Osteocyte (in vitro differentiated cells): ENCODE measurements around the gene LOX. TPM values are rescaled to one million over a fixed set of nuclear protein-coding genes. Genes with fewer than 3 reads are reported as not detected.

Experiments
- DNase-seq: peaks from one replicate; pipeline ENCODE4 v3.0.0; 2021; ENCODE audit warnings: mixed read lengths; ENCODE audit not compliant: unreplicated experiment; ENCODE audit errors: extremely low spot score
- H3K27ac Mint-ChIP-seq: one replicate; pipeline ENCODE4 v1.8.0; 2021; ENCODE audit warnings: mild to moderate bottlenecking, mixed read lengths; ENCODE audit not compliant: unreplicated experiment
- H3K27me3 Mint-ChIP-seq: one replicate; pipeline ENCODE4 v1.8.0; 2021; ENCODE audit warnings: mixed read lengths; ENCODE audit not compliant: unreplicated experiment
- H3K36me3 Mint-ChIP-seq: one replicate; pipeline ENCODE4 v1.8.0; 2021; ENCODE audit warnings: mixed read lengths; ENCODE audit not compliant: unreplicated experiment
- H3K4me1 Mint-ChIP-seq: one replicate; pipeline ENCODE4 v1.8.0; 2021; ENCODE audit warnings: mixed read lengths; ENCODE audit not compliant: unreplicated experiment
- H3K4me3 Mint-ChIP-seq: one replicate; pipeline ENCODE4 v1.8.0; 2021; ENCODE audit warnings: mild to moderate bottlenecking, moderate library complexity, mixed read lengths; ENCODE audit not compliant: unreplicated experiment
- H3K9me3 Mint-ChIP-seq: one replicate; pipeline ENCODE4 v1.8.0; 2021; ENCODE audit warnings: mixed read lengths; ENCODE audit not compliant: unreplicated experiment
- CTCF ChIP-seq: fragments of 200-600 bp; sonication (generic); IDR thresholded peaks from 2 replicates; pipeline ENCODE4 v1.5.0; 2021; ENCODE audit warnings: antibody characterized with exemption, mild to moderate bottlenecking, moderate library complexity
- total RNA-seq: library from RNA; stranded (reverse); gene quantifications from 2 replicates; pipeline ENCODE4 v1.2.1, GENCODE V29; 2021

Gene LOX
- total RNA-seq, 1 donor from 2014 or later = 72.0 TPM

GRCh38 chr5:122076669-122077365, 1.2 kb downstream of the LOX start:
- peak; percentile 90 for TF ChIP-seq CTCF
- Mint-ChIP-seq H3K36me3 (no peaks in the 10 kb centered on the region), H3K27me3 (no peaks in the 10 kb centered on the region), H3K4me1 (peaks cover 52% of the 10 kb centered on the region), H3K4me3 (peak overlapping the region; percentile 93), H3K27ac (peak overlapping the region; percentile 92), H3K9me3 (no peaks in the 10 kb centered on the region)
- DNase-seq = peak; percentile 94

GRCh38 chr5:122076050-122076461, 2.0 kb downstream of the LOX start:
- Mint-ChIP-seq H3K27me3 (no peaks in the 10 kb centered on the region), H3K36me3 (no peaks in the 10 kb centered on the region), H3K27ac (peak overlapping the region; percentile 92), H3K9me3 (no peaks in the 10 kb centered on the region), H3K4me1 (peaks cover 50% of the 10 kb centered on the region), H3K4me3 (peak overlapping the region; percentile 93)
- TF ChIP-seq CTCF = no peak
- no peak for DNase-seq

- DNase-seq = no peak
- H3K9me3 Mint-ChIP-seq = no peaks in the 10 kb centered on the region
- H3K27ac Mint-ChIP-seq = peak overlapping the region; percentile 74
- H3K4me1 Mint-ChIP-seq = peaks cover 47% of the 10 kb centered on the region
- H3K36me3 Mint-ChIP-seq = peaks cover 16% of the 10 kb centered on the region
- H3K4me3 Mint-ChIP-seq = no peak overlapping the region
- H3K27me3 Mint-ChIP-seq = no peaks in the 10 kb centered on the region
- TF ChIP-seq CTCF = no peak
Measured at GRCh38 chr5:122073864-122074263, 4.2 kb downstream of the LOX start.

GRCh38 chr5:122073018-122073417, 5.0 kb downstream of the LOX start:
- Mint-ChIP-seq H3K4me1 (peaks cover 41% of the 10 kb centered on the region), H3K27ac (peak overlapping the region; percentile 74)

More at GRCh38 chr5:122073018-122073417, 5.0 kb downstream of the LOX start:
- Mint-ChIP-seq H3K9me3 (no peaks in the 10 kb centered on the region), H3K4me3 (no peak overlapping the region), H3K36me3 (peaks cover 21% of the 10 kb centered on the region), H3K27me3 (no peaks in the 10 kb centered on the region)
- TF ChIP-seq CTCF = no peak
- DNase-seq = no peak
